Neural progenitor cell (in vitro differentiated cells): ENCODE results near the gene GHR.

Experiments
- CTCF ChIP-seq: fragments of 200-600 bp; sonication (generic); IDR thresholded peaks from 2 replicates; pipeline ENCODE4 v1.5.1; 2017; ENCODE audit warnings: antibody characterized with exemption, mild to moderate bottlenecking
- EZH2 ChIP-seq: fragments of 200-600 bp; sonication (generic); IDR thresholded peaks from 2 replicates; pipeline ENCODE4 v1.6.1; 2017; ENCODE audit warnings: antibody characterized with exemption, mild to moderate bottlenecking, moderate library complexity
- EZH2phosphoT487 ChIP-seq: fragments of 200-600 bp; sonication (generic); IDR thresholded peaks from 2 replicates; pipeline ENCODE4 v1.6.1; 2017; ENCODE audit warnings: antibody characterized with exemption

- TF ChIP-seq CTCF, result no peak
- TF ChIP-seq EZH2, result no peak
- TF ChIP-seq EZH2phosphoT487, result no peak
Measured at GRCh38 chr5:42461033-42461432, 37.8 kb downstream of the GHR start.
